Activated T-cell treated with anti-CD3 and anti-CD28 coated beads, Interleukin-2, amount 50 U/mL, for 24 hours (primary cell): Measurements from ENCODE around the gene HPS4.
A peak's percentile ranks its signal among the peaks of the same experiment; 100 is the strongest.

Experiments used
- DNase-seq: peaks from one replicate; pipeline ENCODE4 v3.0.0-alpha.2; 2020
- H3K27ac Mint-ChIP-seq: 2 replicates; pipeline ENCODE4 v1.8.0; 2020; ENCODE audit warnings: mild to moderate bottlenecking, mixed read lengths
- H3K27me3 Mint-ChIP-seq: 2 replicates; pipeline ENCODE4 v1.8.0; 2020; ENCODE audit warnings: mixed read lengths
- H3K36me3 Mint-ChIP-seq: 2 replicates; pipeline ENCODE4 v1.8.0; 2020; ENCODE audit warnings: low read depth, mixed read lengths
- H3K4me1 Mint-ChIP-seq: 2 replicates; pipeline ENCODE4 v1.8.0; 2020; ENCODE audit warnings: low read depth, mixed read lengths
- H3K4me3 Mint-ChIP-seq: 2 replicates; pipeline ENCODE4 v1.8.0; 2020; ENCODE audit warnings: mild to moderate bottlenecking, moderate library complexity, mixed read lengths
- H3K9me3 Mint-ChIP-seq: 2 replicates; pipeline ENCODE4 v1.8.0; 2020; ENCODE audit warnings: mixed read lengths

The HPS4 gene

GRCh38 chr22:26484360-26484706, 750 bp upstream of the HPS4 start:
- H3K36me3 Mint-ChIP-seq = peaks cover 67% of the 10 kb centered on the region
- peaks cover 62% of the 10 kb centered on the region for H3K4me1 Mint-ChIP-seq
- DNase-seq = no peak
- no peaks in the 10 kb centered on the region for H3K27me3 Mint-ChIP-seq
- H3K9me3 Mint-ChIP-seq = no peaks in the 10 kb centered on the region
- H3K27ac Mint-ChIP-seq = peak overlapping the region; percentile 98
- peak overlapping the region; percentile 96 for H3K4me3 Mint-ChIP-seq

- Mint-ChIP-seq H3K27ac (peak overlapping the region; percentile 98), H3K4me3 (peak overlapping the region; percentile 96), H3K27me3 (no peaks in the 10 kb centered on the region), H3K9me3 (no peaks in the 10 kb centered on the region), H3K36me3 (peaks cover 65% of the 10 kb centered on the region), H3K4me1 (peaks cover 67% of the 10 kb centered on the region)
- DNase-seq = no peak
Observed at GRCh38 chr22:26483043-26483438, 542 bp downstream of the HPS4 start.

DNA sequence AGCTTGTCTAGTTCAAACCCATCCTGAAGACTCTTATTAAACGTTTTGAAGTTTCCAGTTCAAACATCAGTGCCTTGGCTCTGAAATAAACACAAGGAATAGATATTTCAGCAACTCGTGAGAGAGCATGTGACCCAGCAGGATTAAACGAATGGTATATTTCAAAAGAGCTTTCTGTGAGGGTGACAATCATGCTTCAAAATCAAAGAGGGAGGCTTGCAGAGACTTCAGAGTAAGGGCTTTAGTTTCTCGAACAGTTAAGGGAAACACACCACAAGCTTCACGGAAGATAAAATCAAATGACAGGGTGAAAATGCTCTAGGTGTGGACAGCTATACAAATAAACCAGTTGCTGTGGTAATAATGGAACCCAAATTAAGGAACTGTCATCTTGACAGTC, 1.4 kb downstream of the HPS4 start:
- H3K4me1 Mint-ChIP-seq = peaks cover 75% of the 10 kb centered on the region
- no peaks in the 10 kb centered on the region for H3K27me3 Mint-ChIP-seq
- peak overlapping the region; percentile 98 for H3K27ac Mint-ChIP-seq
- H3K4me3 Mint-ChIP-seq = peak overlapping the region; percentile 96
- H3K36me3 Mint-ChIP-seq = peaks cover 66% of the 10 kb centered on the region
- no peaks in the 10 kb centered on the region for H3K9me3 Mint-ChIP-seq
- DNase-seq = no peak

DNA sequence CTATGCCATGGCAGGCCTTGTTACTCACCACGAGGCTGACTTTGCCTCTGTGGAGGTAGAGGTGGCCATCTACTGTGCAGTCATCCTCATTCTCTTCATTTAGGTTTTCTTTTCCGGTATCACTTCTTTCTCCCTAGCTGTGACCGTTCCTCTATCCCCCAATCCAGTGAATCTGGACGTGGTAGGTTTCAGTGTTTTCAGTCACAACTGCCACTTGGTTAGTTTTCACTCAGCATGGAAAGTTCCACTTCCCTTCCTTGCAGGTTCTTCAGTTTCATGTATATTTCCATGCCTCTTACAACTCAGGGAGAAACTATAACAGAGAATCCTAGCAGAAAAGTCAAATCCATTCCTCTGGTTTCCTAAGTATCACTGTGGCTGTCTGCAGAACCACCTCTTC, 1.9 kb downstream of the HPS4 start:
- H3K4me3 Mint-ChIP-seq = peak overlapping the region; percentile 96
- peaks cover 67% of the 10 kb centered on the region for H3K36me3 Mint-ChIP-seq
- no peak for DNase-seq
- no peaks in the 10 kb centered on the region for H3K27me3 Mint-ChIP-seq
- peaks cover 80% of the 10 kb centered on the region for H3K4me1 Mint-ChIP-seq
- H3K9me3 Mint-ChIP-seq = no peaks in the 10 kb centered on the region
- peak overlapping the region; percentile 98 for H3K27ac Mint-ChIP-seq

DNA sequence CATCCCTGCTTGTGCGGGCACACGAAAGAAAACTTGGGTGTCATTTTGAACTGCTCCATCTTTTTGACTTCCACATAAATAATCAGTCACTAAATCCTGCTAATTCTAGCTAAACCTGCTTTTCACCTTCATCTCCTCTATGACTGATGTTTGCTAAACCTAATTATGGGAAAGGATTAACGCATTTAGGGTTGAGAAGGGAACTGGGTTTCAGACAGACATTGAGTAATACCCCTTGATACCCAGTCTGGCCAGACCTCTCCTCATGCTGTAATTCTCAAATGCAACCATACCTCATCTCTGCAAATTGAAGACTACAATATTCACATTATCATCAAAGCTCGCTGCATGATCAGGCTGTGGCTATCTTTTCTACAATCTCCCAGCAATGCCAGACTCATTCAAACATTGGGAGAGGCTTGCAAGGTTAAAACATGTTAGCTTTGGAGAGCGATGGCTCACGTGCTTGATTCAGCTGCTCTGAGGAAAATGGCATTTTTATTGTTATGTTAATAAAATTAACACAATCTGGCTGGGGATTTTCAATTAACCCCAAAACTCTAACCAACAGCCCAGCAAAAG, 2.4 kb downstream of the HPS4 start:
- Mint-ChIP-seq H3K27me3 (no peaks in the 10 kb centered on the region), H3K36me3 (peaks cover 68% of the 10 kb centered on the region), H3K9me3 (no peaks in the 10 kb centered on the region), H3K4me1 (peaks cover 79% of the 10 kb centered on the region), H3K27ac (peak overlapping the region; percentile 98), H3K4me3 (peak overlapping the region; percentile 96)
- no peak for DNase-seq

DNA sequence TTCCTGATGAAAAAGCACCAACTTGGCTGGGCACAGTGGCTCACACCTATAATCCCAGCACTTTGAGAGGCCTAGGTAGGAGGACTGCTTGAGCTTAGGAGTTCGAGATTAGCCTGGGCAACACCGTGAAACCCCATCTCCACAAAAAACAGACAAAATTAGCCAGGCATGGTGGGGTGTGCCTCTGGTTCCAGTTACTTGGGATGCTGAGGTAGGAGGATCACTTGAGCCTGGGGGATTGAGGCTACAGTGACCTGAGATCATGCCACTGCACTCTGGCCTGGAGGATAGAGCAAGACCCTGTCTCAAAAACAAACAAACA, 3.0 kb downstream of the HPS4 start:
- no peak for DNase-seq
- Mint-ChIP-seq H3K36me3 (peaks cover 64% of the 10 kb centered on the region), H3K4me3 (peak overlapping the region; percentile 96), H3K27ac (peak overlapping the region; percentile 98), H3K27me3 (no peaks in the 10 kb centered on the region), H3K4me1 (peaks cover 73% of the 10 kb centered on the region), H3K9me3 (no peaks in the 10 kb centered on the region)

- Mint-ChIP-seq H3K4me1 (peaks cover 68% of the 10 kb centered on the region), H3K27ac (peak overlapping the region; percentile 98), H3K4me3 (peak overlapping the region; percentile 96), H3K9me3 (no peaks in the 10 kb centered on the region), H3K27me3 (no peaks in the 10 kb centered on the region), H3K36me3 (peaks cover 69% of the 10 kb centered on the region)
- no peak for DNase-seq
Observed at GRCh38 chr22:26479792-26480610, 3.6 kb downstream of the HPS4 start.

- no peak for DNase-seq
- Mint-ChIP-seq H3K27me3 (no peaks in the 10 kb centered on the region), H3K4me3 (peak overlapping the region; percentile 96), H3K9me3 (no peaks in the 10 kb centered on the region), H3K4me1 (peaks cover 68% of the 10 kb centered on the region), H3K36me3 (peaks cover 73% of the 10 kb centered on the region), H3K27ac (peak overlapping the region; percentile 68)
Observed at GRCh38 chr22:26479043-26479791, 4.4 kb downstream of the HPS4 start.

GRCh38 chr22:26477341-26477731, 6.2 kb downstream of the HPS4 start:
- DNase-seq = no peak
- H3K4me1 Mint-ChIP-seq = peaks cover 58% of the 10 kb centered on the region
- peak overlapping the region; percentile 0 for H3K27ac Mint-ChIP-seq
- H3K36me3 Mint-ChIP-seq = peaks cover 83% of the 10 kb centered on the region
- H3K4me3 Mint-ChIP-seq = no peak overlapping the region
- H3K9me3 Mint-ChIP-seq = no peaks in the 10 kb centered on the region
- no peaks in the 10 kb centered on the region for H3K27me3 Mint-ChIP-seq

DNA sequence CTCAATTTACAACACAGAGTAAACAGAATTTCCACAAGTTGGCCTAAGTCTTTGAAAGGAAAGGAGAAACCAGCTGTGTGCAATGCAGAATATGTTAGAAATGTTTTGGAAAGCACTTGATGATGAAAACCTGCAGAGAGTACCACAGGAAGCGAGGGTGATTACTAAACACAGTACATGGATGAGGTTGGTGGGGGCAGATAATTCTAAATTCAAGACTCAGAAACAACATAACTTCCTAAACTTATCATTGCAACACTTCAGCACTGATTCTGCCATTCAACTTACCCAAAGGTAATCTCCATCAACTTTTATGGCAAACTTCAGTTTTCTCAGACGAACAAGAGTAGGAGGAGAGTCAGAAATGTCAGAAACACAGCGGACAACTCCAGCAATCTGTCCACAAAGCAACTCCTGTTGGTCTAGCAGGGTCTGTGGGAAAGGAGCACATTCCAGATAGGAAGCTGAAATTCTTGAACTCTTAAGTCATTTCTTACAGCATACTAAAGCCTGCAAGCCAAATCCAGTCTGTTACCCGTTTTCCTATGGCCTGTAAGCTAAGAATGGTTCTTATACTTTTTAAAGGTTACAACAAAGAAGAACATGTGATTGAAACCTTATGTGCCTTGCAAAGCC, 6.8 kb downstream of the HPS4 start:
- peaks cover 53% of the 10 kb centered on the region for H3K4me1 Mint-ChIP-seq
- H3K4me3 Mint-ChIP-seq = no peak overlapping the region

GRCh38 chr22:26474682-26475081, 8.9 kb downstream of the HPS4 start:
- peaks cover 92% of the 10 kb centered on the region for H3K36me3 Mint-ChIP-seq
- H3K9me3 Mint-ChIP-seq = no peaks in the 10 kb centered on the region
- peaks cover 34% of the 10 kb centered on the region for H3K4me1 Mint-ChIP-seq
- H3K27ac Mint-ChIP-seq = peak overlapping the region; percentile 20
- no peak for DNase-seq
- H3K4me3 Mint-ChIP-seq = no peak overlapping the region
- no peaks in the 10 kb centered on the region for H3K27me3 Mint-ChIP-seq

More for the DNA sequence above, 6.8 kb downstream of the HPS4 start:
- H3K9me3 Mint-ChIP-seq = no peaks in the 10 kb centered on the region
- no peak for DNase-seq
- peak overlapping the region; percentile 7 for H3K27ac Mint-ChIP-seq
- H3K36me3 Mint-ChIP-seq = peaks cover 88% of the 10 kb centered on the region
- no peaks in the 10 kb centered on the region for H3K27me3 Mint-ChIP-seq

DNA sequence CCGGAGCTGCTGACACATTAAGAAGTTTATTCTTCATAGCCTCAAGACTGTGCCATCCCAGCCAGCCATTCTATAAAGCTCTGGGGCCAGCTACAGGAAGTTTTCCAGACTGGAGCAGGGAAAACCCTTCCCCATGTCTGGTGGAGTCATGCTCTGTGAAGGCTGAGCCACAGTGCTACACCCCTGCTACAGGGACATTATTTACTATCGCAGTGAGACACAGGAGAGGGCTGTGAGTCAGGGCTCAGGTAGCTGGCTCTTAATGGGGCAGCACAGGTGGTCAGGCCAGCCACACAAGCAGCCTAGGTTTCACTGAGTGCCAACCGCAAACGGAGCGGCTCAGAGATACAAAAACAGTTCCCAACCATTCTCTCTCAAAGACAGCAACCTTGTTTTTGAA, 12.1 kb downstream of the HPS4 start:
- H3K36me3 Mint-ChIP-seq = peaks cover 91% of the 10 kb centered on the region
- H3K4me1 Mint-ChIP-seq = peaks cover 7% of the 10 kb centered on the region
- no peaks in the 10 kb centered on the region for H3K9me3 Mint-ChIP-seq
- H3K27ac Mint-ChIP-seq = no peak overlapping the region
- no peak overlapping the region for H3K4me3 Mint-ChIP-seq
- DNase-seq = no peak
- no peaks in the 10 kb centered on the region for H3K27me3 Mint-ChIP-seq

DNA sequence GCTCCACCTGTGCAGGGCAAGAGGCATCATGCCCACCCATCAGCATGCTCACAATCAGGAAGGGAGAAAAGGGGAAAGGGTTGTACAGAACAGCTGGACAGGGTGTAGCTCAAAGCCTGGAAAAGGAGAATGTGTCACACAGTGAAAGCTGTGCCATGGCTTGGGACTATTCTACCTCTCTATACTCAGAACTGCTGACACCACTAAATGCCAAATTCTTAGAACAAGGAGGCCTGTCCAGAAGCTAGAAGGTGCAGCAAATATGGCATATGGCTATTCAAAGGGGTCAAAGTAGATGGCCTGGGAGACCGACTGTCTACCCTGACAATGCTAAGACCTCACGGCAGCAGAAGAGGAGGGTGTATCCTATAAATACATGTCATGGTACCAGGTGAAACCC, 12.8 kb downstream of the HPS4 start:
- Mint-ChIP-seq H3K4me3 (no peak overlapping the region), H3K27ac (no peak overlapping the region), H3K36me3 (peaks cover 95% of the 10 kb centered on the region), H3K9me3 (no peaks in the 10 kb centered on the region), H3K27me3 (no peaks in the 10 kb centered on the region), H3K4me1 (peaks cover 7% of the 10 kb centered on the region)
- no peak for DNase-seq

DNA sequence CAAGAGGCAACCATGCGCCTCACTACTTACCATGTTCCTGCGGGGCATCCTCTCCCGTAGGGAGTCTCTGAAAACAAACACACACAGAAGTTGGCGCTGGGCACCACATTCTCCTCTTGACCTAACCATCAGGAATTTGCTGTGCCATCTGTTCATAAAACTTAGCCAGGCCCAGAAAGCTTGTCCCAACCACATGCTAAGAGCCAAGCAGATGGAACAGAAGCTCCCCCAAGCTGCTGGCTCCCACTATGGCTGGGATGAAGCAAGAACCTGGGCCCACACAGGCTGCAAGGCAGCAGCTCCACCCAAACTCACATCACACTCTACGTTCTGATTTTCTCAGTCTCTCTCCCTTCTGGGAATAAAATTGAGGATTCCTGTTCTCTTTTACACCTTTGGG, 17.4 kb downstream of the HPS4 start:
- no peaks in the 10 kb centered on the region for H3K9me3 Mint-ChIP-seq
- peaks cover 96% of the 10 kb centered on the region for H3K36me3 Mint-ChIP-seq
- no peak overlapping the region for H3K4me3 Mint-ChIP-seq
- no peak for DNase-seq
- no peaks in the 10 kb centered on the region for H3K4me1 Mint-ChIP-seq
- no peaks in the 10 kb centered on the region for H3K27me3 Mint-ChIP-seq
- no peak overlapping the region for H3K27ac Mint-ChIP-seq
